HL-60 (cell line): ENCODE results near the gene TACC3.

Source experiments
- CTCF ChIP-seq: IDR thresholded peaks from one replicate; pipeline ENCODE4 v1.5.1; 2011; ENCODE audit warnings: low read length, control low read depth, inconsistent platforms; ENCODE audit not compliant: insufficient read depth
- GABPA ChIP-seq: IDR thresholded peaks from 2 replicates; pipeline ENCODE4 v1.6.1; 2012; ENCODE audit warnings: low read depth
- POLR2AphosphoS5 ChIP-seq: IDR thresholded peaks from 2 replicates; pipeline ENCODE4 v1.6.1; 2012; ENCODE audit warnings: low read depth
- SPI1 ChIP-seq: IDR thresholded peaks from 2 replicates; pipeline ENCODE4 v1.6.1; 2012; ENCODE audit warnings: low read depth, mild to moderate bottlenecking, borderline replicate concordance
- TF ChIP-seq, protein P1 (sequence below): IDR thresholded peaks from 2 replicates; pipeline ENCODE4 v1.6.1; 2012; ENCODE audit warnings: low read depth; ENCODE audit not compliant: insufficient replicate concordance

DNA sequence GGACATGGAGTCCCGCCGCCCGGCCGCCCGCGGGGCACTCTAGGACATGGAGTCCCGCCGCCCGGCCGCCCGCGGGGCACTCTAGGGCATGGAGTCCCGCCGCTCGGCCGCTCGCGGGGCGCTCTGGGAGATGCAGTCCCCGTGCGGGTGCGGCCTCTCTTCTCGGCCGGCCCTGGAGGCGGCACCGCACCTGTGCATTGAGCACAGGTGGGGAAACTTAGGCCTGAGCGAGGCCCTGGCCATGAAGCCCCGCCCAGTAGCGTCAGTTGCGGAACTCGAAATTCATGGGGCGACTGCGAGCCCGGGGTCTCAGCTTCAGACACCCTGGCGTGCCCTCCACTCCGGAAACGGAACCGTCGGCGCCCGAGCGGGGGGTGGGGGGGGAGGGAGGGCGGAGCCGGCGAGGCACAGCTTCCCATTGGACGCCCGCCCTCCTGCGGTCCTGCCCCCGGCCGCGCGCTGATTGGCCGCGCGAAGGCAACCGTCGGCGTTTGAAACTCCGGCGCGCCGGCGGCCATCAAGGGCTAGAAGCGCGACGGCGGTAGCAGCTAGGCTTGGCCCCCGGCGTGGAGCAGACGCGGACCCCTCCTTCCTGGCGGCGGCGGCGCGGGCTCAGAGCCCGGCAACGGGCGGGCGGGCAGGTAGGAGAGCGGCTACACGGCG is at the start of gene TACC3, which contains the start of gene TMEM129:
- TF ChIP-seq CTCF = no peak
- peak; percentile 48; the same call in 1 of the 2 replicates for TF ChIP-seq POLR2AphosphoS5
- TF ChIP-seq, protein P1, sequence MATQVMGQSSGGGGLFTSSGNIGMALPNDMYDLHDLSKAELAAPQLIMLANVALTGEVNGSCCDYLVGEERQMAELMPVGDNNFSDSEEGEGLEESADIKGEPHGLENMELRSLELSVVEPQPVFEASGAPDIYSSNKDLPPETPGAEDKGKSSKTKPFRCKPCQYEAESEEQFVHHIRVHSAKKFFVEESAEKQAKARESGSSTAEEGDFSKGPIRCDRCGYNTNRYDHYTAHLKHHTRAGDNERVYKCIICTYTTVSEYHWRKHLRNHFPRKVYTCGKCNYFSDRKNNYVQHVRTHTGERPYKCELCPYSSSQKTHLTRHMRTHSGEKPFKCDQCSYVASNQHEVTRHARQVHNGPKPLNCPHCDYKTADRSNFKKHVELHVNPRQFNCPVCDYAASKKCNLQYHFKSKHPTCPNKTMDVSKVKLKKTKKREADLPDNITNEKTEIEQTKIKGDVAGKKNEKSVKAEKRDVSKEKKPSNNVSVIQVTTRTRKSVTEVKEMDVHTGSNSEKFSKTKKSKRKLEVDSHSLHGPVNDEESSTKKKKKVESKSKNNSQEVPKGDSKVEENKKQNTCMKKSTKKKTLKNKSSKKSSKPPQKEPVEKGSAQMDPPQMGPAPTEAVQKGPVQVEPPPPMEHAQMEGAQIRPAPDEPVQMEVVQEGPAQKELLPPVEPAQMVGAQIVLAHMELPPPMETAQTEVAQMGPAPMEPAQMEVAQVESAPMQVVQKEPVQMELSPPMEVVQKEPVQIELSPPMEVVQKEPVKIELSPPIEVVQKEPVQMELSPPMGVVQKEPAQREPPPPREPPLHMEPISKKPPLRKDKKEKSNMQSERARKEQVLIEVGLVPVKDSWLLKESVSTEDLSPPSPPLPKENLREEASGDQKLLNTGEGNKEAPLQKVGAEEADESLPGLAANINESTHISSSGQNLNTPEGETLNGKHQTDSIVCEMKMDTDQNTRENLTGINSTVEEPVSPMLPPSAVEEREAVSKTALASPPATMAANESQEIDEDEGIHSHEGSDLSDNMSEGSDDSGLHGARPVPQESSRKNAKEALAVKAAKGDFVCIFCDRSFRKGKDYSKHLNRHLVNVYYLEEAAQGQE = peak; percentile 46
- TF ChIP-seq GABPA = peak; percentile 90
- TF ChIP-seq SPI1 = peak; percentile 12; the same call in 1 of the 2 replicates
